Gastrocnemius medialis (tissue), 4 donors: ENCODE data around the gene GLIPR1L2.

ENCODE experiments used
- CTCF ChIP-seq, 5 experiments: fragments of 450-650 bp in 3 of 5; fragments of 200-600 bp in 2 of 5; sonication (generic) in 2 of 5; IDR thresholded peaks in 4 of 5; conservative IDR thresholded peaks in 1 of 5; 1 replicate in 4 of 5; 2 replicates in 1 of 5; pipeline ENCODE4 v1.5.1; 2016 to 2019; ENCODE audit warnings: antibody characterized with exemption in 5 of 5, mild to moderate bottlenecking in 3 of 5, moderate library complexity in 3 of 5
- POLR2A ChIP-seq, 2 donors: fragments of 450-650 bp; IDR thresholded peaks; one replicate each; pipeline ENCODE4 v1.6.1; 2017; ENCODE audit warnings: antibody characterized with exemption in 2 of 2, mild to moderate bottlenecking in 2 of 2, moderate library complexity in 2 of 2

- TF ChIP-seq CTCF (IDR thresholded peaks at IDR 0.05 in 4 of 5, conservative IDR thresholded peaks at IDR 0.05 in 1 of 5) (no peak), POLR2A (IDR thresholded peaks at IDR 0.05) (no peak)
Measured at GRCh38 chr12:75428767-75429166, 37.9 kb downstream of the GLIPR1L2 start.
